Kidney (tissue), 14 donors: ENCODE data around the gene ENPP1. TPM values are rescaled to one million over a fixed set of nuclear protein-coding genes. Genes with fewer than 3 reads are reported as not detected.

ENCODE experiments used
- DNase-seq, 5 donors: peaks; one replicate each; pipeline ENCODE4 v3.0.0-alpha.2; 2013 to 2020
- FAIRE-seq: peaks from 2 replicates; lab custom pipeline; 2012; peaks lifted over from hg19 to GRCh38; lab: Jason Lieb, UNC
- H3K27ac ChIP-seq, 2 donors: one replicate each; pipeline ENCODE4 v1.7.0; 2013; ENCODE audit warnings: low read depth in 2 of 2, low read length in 2 of 2, inconsistent platforms in 1 of 2
- H3K27me3 ChIP-seq: one replicate; pipeline ENCODE4 v1.7.1; 2013; ENCODE audit warnings: low read length, inconsistent platforms; ENCODE audit not compliant: control insufficient read depth, insufficient read depth
- H3K36me3 ChIP-seq, 3 donors: one replicate each; pipeline versions ENCODE4 v1.7.0 to v1.7.1; 2013; ENCODE audit warnings: low read length in 3 of 3, control low read depth in 1 of 3, inconsistent platforms in 1 of 3; ENCODE audit not compliant: insufficient read depth in 3 of 3, control insufficient read depth in 2 of 3
- H3K4me1 ChIP-seq, 3 donors: one replicate each; pipeline versions ENCODE4 v1.7.0 to v1.7.1; 2013; ENCODE audit warnings: low read length in 3 of 3, inconsistent platforms in 1 of 3, low read depth in 1 of 3; ENCODE audit not compliant: control insufficient read depth in 2 of 3, insufficient read depth in 2 of 3
- H3K4me3 ChIP-seq, 3 donors: one replicate each; pipeline versions ENCODE4 v1.7.0 to v1.8.1; 2013; ENCODE audit warnings: low read length in 3 of 3, control low read depth in 1 of 3, inconsistent platforms in 1 of 3
- H3K9ac ChIP-seq, 3 donors: one replicate each; pipeline versions ENCODE4 v1.7.0 to v1.7.1; 2013; ENCODE audit warnings: low read length in 3 of 3, control low read depth in 1 of 3, inconsistent platforms in 1 of 3
- H3K9me3 ChIP-seq, 3 donors: one replicate each; pipeline versions ENCODE4 v1.7.0 to v1.7.1; 2013; ENCODE audit warnings: low read length in 3 of 3, control low read depth in 1 of 3, inconsistent platforms in 1 of 3; ENCODE audit not compliant: control insufficient read depth in 2 of 3, insufficient read depth in 1 of 3
- CTCF ChIP-seq: IDR thresholded peaks from 3 replicates; pipeline ENCODE4 v1.5.1; 2012; ENCODE audit warnings: mild to moderate bottlenecking, moderate library complexity, borderline replicate concordance; ENCODE audit not compliant: insufficient read depth; ENCODE audit errors: extremely low read depth
- intact Hi-C: fragments of 100-400 bp; cut with DNase I; formaldehyde crosslinking; loops from one replicate; pipeline ENCODE4 v1.11.1; 2022
- polyA plus RNA-seq: library from polyadenylated mRNA; stranded (reverse); fragments of 350-450 nt; fragmentation: Illumina TruSeq; extraction: RNeasy Lipid Tissue Mini Kit (QIAGEN cat#74804); gene quantifications from one replicate; pipeline ENCODE4 v1.2.3, GENCODE V29; 2014; ENCODE audit warnings: low read depth, low replicate concordance; ENCODE audit not compliant: insufficient read depth
- total RNA-seq: library from RNA; stranded (reverse); fragmentation: NEBNext Ultra II Directional; extraction: Animal tissue kit (Norgen Biotek cat#: 25700); gene quantifications from one replicate; pipeline ENCODE4 v1.2.1, GENCODE V29; 2021
- donor health status: control.
- donor health status: control.
- donor health status: control.
- donor health status: control.
- donor health status: control.
- donor health status: DM: yes; HTN: yes; CAD: no.
- donor health status: Normal renal cell carcinoma (clear cell type).

Gene ENPP1
- total and polyA plus RNA-seq, 2 donors from 2014 or later = 3.7 to 6.5 TPM

GRCh38 chr6:131791476-131791875, 16.3 kb upstream of the ENPP1 start:
- Histone ChIP-seq H3K9me3 (no peaks in the 10 kb centered on the region), H3K9ac (no peak overlapping the region), H3K4me1 (no peaks in the 10 kb centered on the region), H3K4me3 (no peak overlapping the region), H3K27me3 (no peaks in the 10 kb centered on the region), H3K36me3 (no peaks in the 10 kb centered on the region), H3K27ac (no peak overlapping the region)
- no peak for TF ChIP-seq CTCF
- FAIRE-seq = no peak
- intact Hi-C loops = no loop called here
- no peak for DNase-seq

- no peak overlapping the region for H3K27ac ChIP-seq
- H3K27me3 ChIP-seq = no peaks in the 10 kb centered on the region
- intact Hi-C loops = no loop called here
- H3K9me3 ChIP-seq = no peaks in the 10 kb centered on the region
- no peaks in the 10 kb centered on the region for H3K36me3 ChIP-seq
- no peaks in the 10 kb centered on the region for H3K4me1 ChIP-seq
- no peak overlapping the region for H3K4me3 ChIP-seq
- H3K9ac ChIP-seq = no peak overlapping the region
- DNase-seq = no peak
- TF ChIP-seq CTCF = no peak
- FAIRE-seq = no peak
These were observed 15.7 kb upstream of the ENPP1 start for GRCh38 chr6:131792091-131792496.

- intact Hi-C loops = no loop called here
- Histone ChIP-seq H3K27me3 (no peaks in the 10 kb centered on the region), H3K36me3 (no peaks in the 10 kb centered on the region), H3K4me1 (no peaks in the 10 kb centered on the region), H3K4me3 (no peak overlapping the region), H3K9ac (no peak overlapping the region), H3K9me3 (no peaks in the 10 kb centered on the region), H3K27ac (no peak overlapping the region)
- DNase-seq (no peak), FAIRE-seq (no peak)
- no peak for TF ChIP-seq CTCF
These were observed 12.5 kb upstream of the ENPP1 start for GRCh38 chr6:131795366-131795765.

- Histone ChIP-seq H3K27me3 (no peaks in the 10 kb centered on the region), H3K4me3 (no peak overlapping the region), H3K9me3 (no peaks in the 10 kb centered on the region), H3K9ac (no peak overlapping the region), H3K36me3 (no peaks in the 10 kb centered on the region), H3K27ac (no peak overlapping the region), H3K4me1 (peaks cover 0 to 4% (median 0%) of the 10 kb centered on the region in 3 donors)
- TF ChIP-seq CTCF = no peak
- FAIRE-seq (no peak), DNase-seq (no peak)
- intact Hi-C loops = no loop called here
These were observed 5.5 kb upstream of the ENPP1 start for GRCh38 chr6:131802347-131802746.
